Loucy (cell line): ENCODE results near the gene AATK.

ENCODE experiments used
- H2AFZ ChIP-seq: fragments of 200-600 bp; sonication (generic); 2 replicates; pipeline ENCODE4 v1.6.0; 2016; ENCODE audit warnings: antibody characterized with exemption, mild to moderate bottlenecking, low read length, moderate library complexity
- H3F3A ChIP-seq: fragments of 200-600 bp; 2 replicates; pipeline ENCODE4 v1.6.0; 2016; ENCODE audit warnings: antibody characterized with exemption, low read depth, mild to moderate bottlenecking
- H3K27me3 ChIP-seq: fragments of 200-600 bp; sonication (generic); 2 replicates; pipeline ENCODE4 v1.6.1; 2014; ENCODE audit warnings: low read length, mild to moderate bottlenecking; ENCODE audit not compliant: insufficient read depth, poor library complexity, severe bottlenecking
- H3K36me3 ChIP-seq: fragments of 200-600 bp; sonication (generic); 2 replicates; pipeline ENCODE4 v1.6.1; 2016; ENCODE audit warnings: low read length; ENCODE audit not compliant: insufficient read depth
- H3K4me1 ChIP-seq: fragments of 200-600 bp; sonication (generic); 2 replicates; pipeline ENCODE4 v1.5.1; 2014; ENCODE audit warnings: low read length, mild to moderate bottlenecking; ENCODE audit not compliant: insufficient read depth, poor library complexity, severe bottlenecking
- H3K4me2 ChIP-seq: fragments of 200-600 bp; sonication (generic); 2 replicates; pipeline ENCODE4 v1.6.0; 2014; ENCODE audit warnings: antibody characterized with exemption, low read length, low read depth, mild to moderate bottlenecking; ENCODE audit not compliant: poor library complexity, severe bottlenecking
- H3K4me3 ChIP-seq: fragments of 200-600 bp; sonication (generic); 2 replicates; pipeline ENCODE4 v1.5.1; 2014; ENCODE audit warnings: low read length, mild to moderate bottlenecking, mixed read lengths; ENCODE audit not compliant: poor library complexity, severe bottlenecking
- H3K79me2 ChIP-seq: fragments of 200-600 bp; sonication (generic); 2 replicates; pipeline ENCODE4 v1.6.1; 2014; ENCODE audit warnings: low read length; ENCODE audit not compliant: insufficient read depth
- H3K9ac ChIP-seq: fragments of 200-600 bp; sonication (generic); 2 replicates; pipeline ENCODE4 v1.6.0; 2014; ENCODE audit warnings: mild to moderate bottlenecking, low read depth, low read length, moderate library complexity; ENCODE audit not compliant: poor library complexity, severe bottlenecking
- H3K9me2 ChIP-seq: fragments of 200-600 bp; sonication (generic); replicated peaks from 2 replicates; pipeline ENCODE4 v1.6.1; 2016; ENCODE audit warnings: low read depth, low read length, mixed read lengths
- H3K9me3 ChIP-seq: fragments of 200-600 bp; sonication (generic); 2 replicates; pipeline ENCODE4 v1.6.1; 2014; ENCODE audit warnings: mild to moderate bottlenecking, antibody characterized with exemption, low read length, low read depth; ENCODE audit not compliant: insufficient read depth
- H4K20me1 ChIP-seq: fragments of 200-600 bp; sonication (generic); 2 replicates; pipeline ENCODE4 v1.6.0; 2014; ENCODE audit warnings: antibody characterized with exemption, low read length, mild to moderate bottlenecking; ENCODE audit not compliant: insufficient read depth, poor library complexity, severe bottlenecking
- CTCF ChIP-seq: fragments of 200-600 bp; sonication (generic); conservative IDR thresholded peaks from 2 replicates; pipeline ENCODE4 v1.5.1; 2014; ENCODE audit warnings: mild to moderate bottlenecking, antibody characterized with exemption, low read length
- EZH2phosphoT487 ChIP-seq: fragments of 200-600 bp; IDR thresholded peaks from 2 replicates; pipeline ENCODE4 v1.6.1; 2018; ENCODE audit warnings: antibody characterized with exemption, mild to moderate bottlenecking, moderate library complexity, borderline replicate concordance

The AATK gene

GRCh38 chr17:81091774-81092517 lies 74.1 kb downstream of the AATK start:
- Histone ChIP-seq H3F3A (no peaks in the 10 kb centered on the region), H3K36me3 (no peaks in the 10 kb centered on the region), H3K79me2 (no peaks in the 10 kb centered on the region), H3K4me2 (no peak overlapping the region), H3K9ac (no peak overlapping the region), H3K4me3 (no peak overlapping the region), H3K9me2 (no peaks in the 10 kb centered on the region), H3K27me3 (no peaks in the 10 kb centered on the region), H2AFZ (no peak overlapping the region), H3K9me3 (no peaks in the 10 kb centered on the region), H4K20me1 (no peaks in the 10 kb centered on the region), H3K4me1 (no peaks in the 10 kb centered on the region)
- no peak for TF ChIP-seq CTCF
- no peak for TF ChIP-seq EZH2phosphoT487

- Histone ChIP-seq H3K4me3 (no peak overlapping the region), H3F3A (no peaks in the 10 kb centered on the region), H2AFZ (no peak overlapping the region), H3K9ac (no peak overlapping the region), H4K20me1 (no peaks in the 10 kb centered on the region), H3K9me2 (no peaks in the 10 kb centered on the region), H3K4me1 (no peaks in the 10 kb centered on the region), H3K36me3 (no peaks in the 10 kb centered on the region), H3K4me2 (no peak overlapping the region), H3K9me3 (no peaks in the 10 kb centered on the region), H3K27me3 (no peaks in the 10 kb centered on the region), H3K79me2 (no peaks in the 10 kb centered on the region)
- no peak for TF ChIP-seq CTCF
- TF ChIP-seq EZH2phosphoT487, result no peak
These were observed 74.9 kb downstream of the AATK start for GRCh38 chr17:81091154-81091553.

DNA sequence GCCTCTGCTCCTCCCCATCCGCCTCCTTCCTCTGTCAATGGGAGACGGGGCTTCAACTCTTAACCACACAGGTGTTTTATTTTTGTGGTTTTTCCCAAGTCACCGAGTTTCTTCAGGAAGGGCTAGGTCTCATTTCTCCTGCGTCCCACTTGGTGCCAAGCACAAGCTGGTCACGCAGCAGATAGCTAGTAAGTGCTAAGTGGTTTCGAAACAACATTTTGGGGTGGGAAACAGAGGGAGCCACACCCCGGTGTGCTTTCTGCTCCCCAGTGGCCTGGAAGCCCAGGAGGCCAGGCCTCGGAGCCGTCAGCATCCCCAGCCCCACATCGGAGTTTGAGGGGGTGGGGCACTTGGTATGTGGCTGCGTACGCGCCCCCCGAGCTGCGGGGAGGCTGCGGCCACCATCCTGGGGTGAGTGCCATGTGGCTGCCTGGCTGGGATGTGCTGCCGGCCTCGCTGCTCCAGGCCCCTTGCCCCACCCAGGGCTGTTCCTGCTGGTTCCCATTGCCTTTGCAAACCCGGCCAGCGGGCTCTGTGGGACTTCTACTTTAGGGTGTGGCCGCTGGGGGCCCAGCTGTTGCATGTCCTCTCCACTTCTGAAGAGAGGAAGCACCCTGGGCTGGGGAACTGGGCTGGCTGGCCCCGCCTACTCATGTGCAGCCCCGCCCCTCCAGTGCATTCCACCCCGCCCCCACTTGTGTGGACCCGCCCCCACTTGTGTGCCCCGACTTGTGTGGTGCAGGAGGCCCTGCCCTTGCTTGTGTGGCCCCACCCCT lies 75.5 kb downstream of the AATK start:
- no peaks in the 10 kb centered on the region for H3K36me3 ChIP-seq
- no peak overlapping the region for H2AFZ ChIP-seq
- H3K9me3 ChIP-seq, result no peaks in the 10 kb centered on the region
- no peak overlapping the region for H3K4me2 ChIP-seq
- TF ChIP-seq EZH2phosphoT487 (no peak), CTCF (no peak)
- no peaks in the 10 kb centered on the region for H3K27me3 ChIP-seq
- no peaks in the 10 kb centered on the region for H3K79me2 ChIP-seq
- H3F3A ChIP-seq, result no peaks in the 10 kb centered on the region
- no peaks in the 10 kb centered on the region for H3K9me2 ChIP-seq
- H3K4me3 ChIP-seq, result no peak overlapping the region
- no peaks in the 10 kb centered on the region for H3K4me1 ChIP-seq
- no peak overlapping the region for H3K9ac ChIP-seq
- H4K20me1 ChIP-seq, result no peaks in the 10 kb centered on the region
